Measurements from ENCODE around the gene HNRNPA3. TPM values are rescaled to one million over a fixed set of nuclear protein-coding genes. Genes with fewer than 3 reads are reported as not detected.
A peak's percentile ranks its signal among the peaks of the same experiment; 100 is the strongest.
"Not testable (repeated sequence)": the region's sequence is repeated elsewhere in the genome, so short reads cannot be mapped to it uniquely, and the experiment has no call there.

Gene HNRNPA3
- total RNA-seq, 1 experiment from 2014 or later: 179 TPM

GRCh38 chr2:177221970-177222369, 9.4 kb downstream of the HNRNPA3 start:
- intact Hi-C loops (cut with micrococcal nuclease): no loop called here
- no TSS peak for BruUV-seq (replicated peaks)
- CTCF ChIA-PET: interaction anchor here (0.7 to 1.1 kb wide), 2 partner anchors 500 to 1170 kb away, joined by 3 read pairs; no protein-coding TSS in a partner anchor
- Mint-ChIP-seq H3K27me3 (ENCODE audit: insufficient read depth, unreplicated experiment) (no peaks in the 10 kb centered on the region), H3K27ac (ENCODE audit: low read depth, unreplicated experiment) (no peak overlapping the region), H3K9me3 (ENCODE audit: unreplicated experiment) (no peaks in the 10 kb centered on the region), H3K4me1 (ENCODE audit: insufficient read depth, unreplicated experiment) (peaks cover 12% of the 10 kb centered on the region), H3K36me3 (ENCODE audit: insufficient read depth, unreplicated experiment) (peaks cover 100% of the 10 kb centered on the region), H3K4me3 (ENCODE audit: unreplicated experiment) (no peak overlapping the region)
- TF ChIP-seq CTCF (IDR thresholded peaks at IDR 0.05; ENCODE audit: unreplicated experiment): no peak
- POLR2A ChIA-PET: interaction anchor here (0.7 to 6.2 kb wide), 6 partner anchors 10 to 74 kb away, joined by 3 to 32 read pairs (median 12); partner anchors contain the start of genes HNRNPA3 and NFE2L2
- DNase-seq (ENCODE audit: unreplicated experiment): no peak

- intact Hi-C loops (cut with micrococcal nuclease); CTCF ChIA-PET; H3K9me3 Mint-ChIP-seq (ENCODE audit: unreplicated experiment); H3K27ac Mint-ChIP-seq (ENCODE audit: low read depth, unreplicated experiment); H3K4me3 Mint-ChIP-seq (ENCODE audit: unreplicated experiment); H3K27me3 Mint-ChIP-seq (ENCODE audit: insufficient read depth, unreplicated experiment); DNase-seq (ENCODE audit: unreplicated experiment): not testable (repeated sequence)
- POLR2A ChIA-PET: interaction anchor here (0.7 to 6.2 kb wide), 5 partner anchors 11 to 197 kb away, joined by 3 to 32 read pairs (median 4); partner anchors contain the start of genes HNRNPA3 and NFE2L2
- Mint-ChIP-seq H3K36me3 (ENCODE audit: insufficient read depth, unreplicated experiment) (peaks cover 100% of the 10 kb centered on the region), H3K4me1 (ENCODE audit: insufficient read depth, unreplicated experiment) (peaks cover 17% of the 10 kb centered on the region)
- TSS peak; percentile 1 for BruUV-seq (replicated peaks)
Measured at GRCh38 chr2:177223436-177223835, 10.8 kb downstream of the HNRNPA3 start.

- POLR2A ChIA-PET: interaction anchor here (0.6 to 7.3 kb wide), 9 partner anchors 9 to 951 kb away, joined by 4 to 102 read pairs (median 19); partner anchors contain the start of genes HNRNPA3 and NFE2L2
- H3K4me3 Mint-ChIP-seq (ENCODE audit: unreplicated experiment): no peak overlapping the region
- CTCF ChIA-PET: interaction anchor here (0.8 to 1.2 kb wide), 2 partner anchors 56 to 62 kb away, joined by 3 to 10 read pairs; no protein-coding TSS in a partner anchor
- DNase-seq (ENCODE audit: unreplicated experiment): no peak
- no peak for TF ChIP-seq CTCF (IDR thresholded peaks at IDR 0.05; ENCODE audit: unreplicated experiment)
- H3K27ac Mint-ChIP-seq (ENCODE audit: low read depth, unreplicated experiment): peak overlapping the region; percentile 64
- H3K27me3 Mint-ChIP-seq (ENCODE audit: insufficient read depth, unreplicated experiment): no peaks in the 10 kb centered on the region
- peaks cover 100% of the 10 kb centered on the region for H3K36me3 Mint-ChIP-seq (ENCODE audit: insufficient read depth, unreplicated experiment)
- BruUV-seq (replicated peaks): no TSS peak
- H3K4me1 Mint-ChIP-seq (ENCODE audit: insufficient read depth, unreplicated experiment): peaks cover 18% of the 10 kb centered on the region
- no peaks in the 10 kb centered on the region for H3K9me3 Mint-ChIP-seq (ENCODE audit: unreplicated experiment)
- intact Hi-C loops (cut with micrococcal nuclease): loop anchor here (2.0 kb wide), 1 partner anchor 71 kb away; no protein-coding TSS in a partner anchor
Measured at GRCh38 chr2:177225965-177226360, 13.4 kb downstream of the HNRNPA3 start.

GRCh38 chr2:177229442-177230242, 17.0 kb downstream of the HNRNPA3 start:
- Mint-ChIP-seq H3K9me3 (ENCODE audit: unreplicated experiment) (no peaks in the 10 kb centered on the region), H3K27me3 (ENCODE audit: insufficient read depth, unreplicated experiment) (no peaks in the 10 kb centered on the region), H3K4me1 (ENCODE audit: insufficient read depth, unreplicated experiment) (peaks cover 21% of the 10 kb centered on the region), H3K36me3 (ENCODE audit: insufficient read depth, unreplicated experiment) (peaks cover 100% of the 10 kb centered on the region), H3K27ac (ENCODE audit: low read depth, unreplicated experiment) (peak overlapping the region; percentile 35), H3K4me3 (ENCODE audit: unreplicated experiment) (no peak overlapping the region)
- no peak for DNase-seq (ENCODE audit: unreplicated experiment)
- no peak for TF ChIP-seq CTCF (IDR thresholded peaks at IDR 0.05; ENCODE audit: unreplicated experiment)
- no TSS peak for BruUV-seq (replicated peaks)
- intact Hi-C loops (cut with micrococcal nuclease): loop anchor here (1.0 kb wide), 1 partner anchor 34 kb away; no protein-coding TSS in a partner anchor
- POLR2A ChIA-PET: interaction anchor here (0.8 to 7.5 kb wide), 16 partner anchors 9 to 184 kb away, joined by 3 to 102 read pairs (median 7); partner anchors contain the start of genes HNRNPA3 and NFE2L2
- CTCF ChIA-PET: interaction anchor here (0.6 to 2.5 kb wide), 6 partner anchors 12 to 66 kb away, joined by 3 to 11 read pairs (median 4); no protein-coding TSS in a partner anchor

Data from MCF 10A (cell line).